ENCODE data around the gene ACTL8. TPM values are rescaled to one million over a fixed set of nuclear protein-coding genes. Genes with fewer than 3 reads are reported as not detected.

ACTL8 gene
- total RNA-seq, 1 donor from 2014 or later = not detected

DNA sequence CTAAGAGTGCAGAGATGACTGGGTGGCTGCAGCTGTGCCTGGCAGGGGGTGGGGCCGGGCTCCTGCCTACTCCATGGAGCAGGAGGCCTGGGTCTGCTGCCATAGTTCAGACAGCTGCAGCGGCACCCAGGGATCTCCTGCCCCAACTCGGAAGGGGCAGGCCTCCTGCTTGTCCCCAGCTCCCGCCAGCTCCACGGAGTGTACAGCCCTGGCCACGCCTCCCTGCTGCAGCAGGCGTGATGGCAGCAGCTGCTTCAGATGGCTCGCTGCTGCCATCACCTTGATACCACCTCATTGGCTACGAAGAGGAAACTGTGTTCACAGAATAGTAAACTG is 35.9 kb downstream of the ACTL8 start:
- no peak overlapping the region for H3K4me2 ChIP-seq
- no peaks in the 10 kb centered on the region for H3K9me3 Mint-ChIP-seq
- TF ChIP-seq EZH2 (IDR thresholded peaks at IDR 0.05) (no peak), EZH2phosphoT487 (IDR thresholded peaks at IDR 0.05) (no peak)
- TF ChIP-seq, protein P1, sequence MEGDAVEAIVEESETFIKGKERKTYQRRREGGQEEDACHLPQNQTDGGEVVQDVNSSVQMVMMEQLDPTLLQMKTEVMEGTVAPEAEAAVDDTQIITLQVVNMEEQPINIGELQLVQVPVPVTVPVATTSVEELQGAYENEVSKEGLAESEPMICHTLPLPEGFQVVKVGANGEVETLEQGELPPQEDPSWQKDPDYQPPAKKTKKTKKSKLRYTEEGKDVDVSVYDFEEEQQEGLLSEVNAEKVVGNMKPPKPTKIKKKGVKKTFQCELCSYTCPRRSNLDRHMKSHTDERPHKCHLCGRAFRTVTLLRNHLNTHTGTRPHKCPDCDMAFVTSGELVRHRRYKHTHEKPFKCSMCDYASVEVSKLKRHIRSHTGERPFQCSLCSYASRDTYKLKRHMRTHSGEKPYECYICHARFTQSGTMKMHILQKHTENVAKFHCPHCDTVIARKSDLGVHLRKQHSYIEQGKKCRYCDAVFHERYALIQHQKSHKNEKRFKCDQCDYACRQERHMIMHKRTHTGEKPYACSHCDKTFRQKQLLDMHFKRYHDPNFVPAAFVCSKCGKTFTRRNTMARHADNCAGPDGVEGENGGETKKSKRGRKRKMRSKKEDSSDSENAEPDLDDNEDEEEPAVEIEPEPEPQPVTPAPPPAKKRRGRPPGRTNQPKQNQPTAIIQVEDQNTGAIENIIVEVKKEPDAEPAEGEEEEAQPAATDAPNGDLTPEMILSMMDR (IDR thresholded peaks at IDR 0.05) = no peak
- H3K79me2 ChIP-seq (ENCODE audit: low read depth) = no peaks in the 10 kb centered on the region
- H3K4me3 Mint-ChIP-seq = no peak overlapping the region
- no peaks in the 10 kb centered on the region for H3K4me1 ChIP-seq
- no peaks in the 10 kb centered on the region for H3K36me3 ChIP-seq
- DNase-seq (ENCODE audit: low spot score) = no peak
- H3K9me3 ChIP-seq (ENCODE audit: low read depth) = no peaks in the 10 kb centered on the region
- no peak overlapping the region for H3K9ac ChIP-seq
- no peak overlapping the region for H3K27ac Mint-ChIP-seq
- H4K20me1 ChIP-seq (ENCODE audit: low read depth) = no peaks in the 10 kb centered on the region
- no peaks in the 10 kb centered on the region for H3K27me3 ChIP-seq
- H3K36me3 Mint-ChIP-seq = no peaks in the 10 kb centered on the region
- no peak overlapping the region for H2AFZ ChIP-seq (replicated peaks)
- no peaks in the 10 kb centered on the region for H3F3A ChIP-seq (ENCODE audit: low read depth)
- peaks cover 8% of the 10 kb centered on the region for H3K27me3 Mint-ChIP-seq (ENCODE audit: insufficient read depth, low read depth)
- H3K27ac ChIP-seq = no peak overlapping the region
- H3K4me3 ChIP-seq = no peak overlapping the region
- H3K4me1 Mint-ChIP-seq = peaks cover 6% of the 10 kb centered on the region

DNA sequence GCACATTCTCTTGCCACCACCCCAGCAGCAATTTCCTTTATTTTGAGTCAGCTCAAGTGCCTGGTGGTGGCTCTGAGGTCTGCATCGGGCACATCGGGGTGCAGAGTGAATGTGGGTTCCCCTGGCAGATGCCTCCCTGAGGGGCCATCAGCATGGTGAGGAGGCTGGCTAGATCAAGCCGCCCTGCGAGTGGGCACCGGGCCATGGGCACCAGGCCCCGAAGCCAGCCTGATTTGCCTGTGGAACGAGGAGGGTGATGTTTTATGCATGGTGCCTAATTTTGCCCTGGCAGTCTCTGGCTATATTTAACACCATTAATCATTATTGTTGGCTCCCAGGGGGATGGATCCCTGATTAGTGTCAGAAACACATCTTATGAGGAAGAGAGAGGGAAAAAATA is 36.3 kb downstream of the ACTL8 start:
- Histone ChIP-seq H3K79me2 (ENCODE audit: low read depth) (no peaks in the 10 kb centered on the region), H3K4me1 (no peaks in the 10 kb centered on the region), H2AFZ (replicated peaks) (no peak overlapping the region), H3K9ac (no peak overlapping the region), H3K9me3 (ENCODE audit: low read depth) (no peaks in the 10 kb centered on the region), H3K4me3 (no peak overlapping the region), H3K4me2 (no peak overlapping the region), H3K27ac (no peak overlapping the region), H3K27me3 (no peaks in the 10 kb centered on the region), H4K20me1 (ENCODE audit: low read depth) (no peaks in the 10 kb centered on the region), H3K36me3 (no peaks in the 10 kb centered on the region), H3F3A (ENCODE audit: low read depth) (no peaks in the 10 kb centered on the region)
- H3K27me3 Mint-ChIP-seq (ENCODE audit: insufficient read depth, low read depth) = peaks cover 8% of the 10 kb centered on the region
- DNase-seq (ENCODE audit: low spot score) = no peak
- H3K27ac Mint-ChIP-seq = no peak overlapping the region
- no peaks in the 10 kb centered on the region for H3K9me3 Mint-ChIP-seq
- H3K36me3 Mint-ChIP-seq = no peaks in the 10 kb centered on the region
- peaks cover 6% of the 10 kb centered on the region for H3K4me1 Mint-ChIP-seq
- H3K4me3 Mint-ChIP-seq = no peak overlapping the region
- TF ChIP-seq, protein P1 (IDR thresholded peaks at IDR 0.05) = no peak
- TF ChIP-seq EZH2 (IDR thresholded peaks at IDR 0.05) = no peak
- TF ChIP-seq EZH2phosphoT487 (IDR thresholded peaks at IDR 0.05) = no peak

DNA sequence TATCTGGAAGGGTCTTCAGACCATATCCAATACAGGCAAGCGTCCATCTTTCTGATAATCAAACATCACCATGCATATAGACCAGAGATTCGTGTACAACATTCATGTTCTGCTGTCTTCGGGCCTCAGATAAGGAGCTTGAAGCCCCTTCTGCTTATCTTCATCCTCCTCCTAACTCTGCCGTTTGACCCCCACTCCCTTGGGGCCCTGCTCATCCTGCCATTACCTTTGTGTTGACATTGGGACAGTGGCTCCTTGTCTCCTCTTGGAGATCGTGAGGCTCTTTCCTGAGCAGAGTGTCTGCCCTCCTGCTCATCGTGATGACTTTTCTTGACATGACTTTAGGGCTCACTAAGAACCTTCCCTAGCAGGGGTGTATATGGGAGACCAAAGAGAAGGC is 37.3 kb downstream of the ACTL8 start:
- Histone ChIP-seq H3K9ac (no peak overlapping the region), H2AFZ (replicated peaks) (no peak overlapping the region)
- TF ChIP-seq EZH2phosphoT487 (IDR thresholded peaks at IDR 0.05) (no peak), EZH2 (IDR thresholded peaks at IDR 0.05) (no peak)
- TF ChIP-seq, protein P1 (IDR thresholded peaks at IDR 0.05) = no peak

More for the DNA sequence above, 37.3 kb downstream of the ACTL8 start:
- no peaks in the 10 kb centered on the region for H3K79me2 ChIP-seq (ENCODE audit: low read depth)
- no peak for DNase-seq (ENCODE audit: low spot score)
- H3K4me3 Mint-ChIP-seq = no peak overlapping the region
- no peaks in the 10 kb centered on the region for H3K36me3 ChIP-seq
- H4K20me1 ChIP-seq (ENCODE audit: low read depth) = no peaks in the 10 kb centered on the region
- H3K27ac ChIP-seq = no peak overlapping the region
- H3K27ac Mint-ChIP-seq = no peak overlapping the region
- no peaks in the 10 kb centered on the region for H3K9me3 Mint-ChIP-seq
- H3K4me2 ChIP-seq = no peak overlapping the region
- H3K4me1 ChIP-seq = no peaks in the 10 kb centered on the region
- H3K4me1 Mint-ChIP-seq = peaks cover 6% of the 10 kb centered on the region
- H3F3A ChIP-seq (ENCODE audit: low read depth) = no peaks in the 10 kb centered on the region
- no peaks in the 10 kb centered on the region for H3K36me3 Mint-ChIP-seq
- no peaks in the 10 kb centered on the region for H3K27me3 ChIP-seq
- no peaks in the 10 kb centered on the region for H3K9me3 ChIP-seq (ENCODE audit: low read depth)
- H3K27me3 Mint-ChIP-seq (ENCODE audit: insufficient read depth, low read depth) = peaks cover 6% of the 10 kb centered on the region
- H3K4me3 ChIP-seq = no peak overlapping the region

All from neural progenitor cell (in vitro differentiated cells).